Lower lobe of right lung (tissue), 2 donors: ENCODE data around the gene PITPNM2. TPM values are rescaled to one million over a fixed set of nuclear protein-coding genes. Genes with fewer than 3 reads are reported as not detected.

Source experiments
- ATAC-seq, 2 donors: fragments of 200-7000 bp; cut with Tn5 transposase; one replicate each; pipeline ENCODE4 v1.9.1; 2020 to 2022; ENCODE audit warnings: mild to moderate bottlenecking in 2 of 2, moderate library complexity in 2 of 2
- DNase-seq: peaks from one replicate; pipeline ENCODE4 v3.0.0-alpha.2; 2020
- H3K27ac ChIP-seq: fragments of 200-600 bp; one replicate; pipeline ENCODE4 v1.8.0; 2022
- H3K27me3 ChIP-seq: fragments of 200-600 bp; one replicate; pipeline ENCODE4 v1.8.0; 2022; ENCODE audit warnings: low read depth
- H3K36me3 ChIP-seq: fragments of 200-600 bp; one replicate; pipeline ENCODE4 v1.8.0; 2022; ENCODE audit warnings: mild to moderate bottlenecking
- H3K4me1 ChIP-seq: fragments of 200-600 bp; one replicate; pipeline ENCODE4 v1.8.0; 2022
- H3K4me3 ChIP-seq: fragments of 200-600 bp; one replicate; pipeline ENCODE4 v1.8.0; 2022; ENCODE audit warnings: mild to moderate bottlenecking
- H3K9me3 ChIP-seq: fragments of 200-600 bp; one replicate; pipeline ENCODE4 v1.8.0; 2022
- intact Hi-C: fragments of 100-400 bp; cut with DNase I; formaldehyde crosslinking; loops from one replicate; pipeline ENCODE4 v1.11.0; 2022
- total RNA-seq: library from RNA; stranded (reverse); fragmentation: NEBNext Ultra II Directional; extraction: Animal tissue kit (Norgen Biotek cat#: 25700); gene quantifications from one replicate; pipeline ENCODE4 v1.2.1, GENCODE V29; 2021
- TF ChIP-seq, protein P1 (sequence below): fragments of 200-600 bp; IDR thresholded peaks from one replicate; pipeline ENCODE4 v1.8.0; 2022; ENCODE audit warnings: antibody characterized with exemption, mild to moderate bottlenecking
- donor health status: DM: no; HTN: yes; CAD: no; lungs with severe emphysema.

Gene PITPNM2
- total RNA-seq, 1 donor from 2014 or later, result 29.9 TPM

DNA sequence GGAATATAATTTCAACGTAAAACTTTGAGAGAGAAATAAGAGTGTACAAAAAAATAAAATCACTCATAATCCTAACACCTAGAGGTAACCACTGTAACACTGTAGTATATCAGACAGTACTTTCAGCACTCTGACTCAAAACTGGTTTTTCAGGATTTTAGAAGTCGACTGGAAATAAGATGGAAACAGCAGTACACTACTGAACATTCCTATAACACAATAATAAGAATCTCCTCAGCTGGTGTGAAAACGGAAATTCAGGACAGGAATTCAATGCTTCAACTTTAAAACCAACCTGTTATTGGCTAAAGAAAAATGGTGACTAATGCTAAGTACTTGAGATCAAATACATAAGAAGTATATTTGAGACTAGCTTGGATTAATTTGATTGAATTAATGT lies 12.3 kb upstream of the PITPNM2 start:
- peaks cover 9% of the 10 kb centered on the region for H3K4me1 ChIP-seq
- no peak overlapping the region for H3K27ac ChIP-seq
- TF ChIP-seq, protein P1, sequence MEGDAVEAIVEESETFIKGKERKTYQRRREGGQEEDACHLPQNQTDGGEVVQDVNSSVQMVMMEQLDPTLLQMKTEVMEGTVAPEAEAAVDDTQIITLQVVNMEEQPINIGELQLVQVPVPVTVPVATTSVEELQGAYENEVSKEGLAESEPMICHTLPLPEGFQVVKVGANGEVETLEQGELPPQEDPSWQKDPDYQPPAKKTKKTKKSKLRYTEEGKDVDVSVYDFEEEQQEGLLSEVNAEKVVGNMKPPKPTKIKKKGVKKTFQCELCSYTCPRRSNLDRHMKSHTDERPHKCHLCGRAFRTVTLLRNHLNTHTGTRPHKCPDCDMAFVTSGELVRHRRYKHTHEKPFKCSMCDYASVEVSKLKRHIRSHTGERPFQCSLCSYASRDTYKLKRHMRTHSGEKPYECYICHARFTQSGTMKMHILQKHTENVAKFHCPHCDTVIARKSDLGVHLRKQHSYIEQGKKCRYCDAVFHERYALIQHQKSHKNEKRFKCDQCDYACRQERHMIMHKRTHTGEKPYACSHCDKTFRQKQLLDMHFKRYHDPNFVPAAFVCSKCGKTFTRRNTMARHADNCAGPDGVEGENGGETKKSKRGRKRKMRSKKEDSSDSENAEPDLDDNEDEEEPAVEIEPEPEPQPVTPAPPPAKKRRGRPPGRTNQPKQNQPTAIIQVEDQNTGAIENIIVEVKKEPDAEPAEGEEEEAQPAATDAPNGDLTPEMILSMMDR, result no peak
- no peak for DNase-seq
- ATAC-seq, result peak; percentile 83 to 84
- H3K4me3 ChIP-seq, result no peak overlapping the region
- intact Hi-C loops, result no loop called here
- no peaks in the 10 kb centered on the region for H3K9me3 ChIP-seq
- peaks cover 20% of the 10 kb centered on the region for H3K36me3 ChIP-seq
- H3K27me3 ChIP-seq, result no peaks in the 10 kb centered on the region

DNA sequence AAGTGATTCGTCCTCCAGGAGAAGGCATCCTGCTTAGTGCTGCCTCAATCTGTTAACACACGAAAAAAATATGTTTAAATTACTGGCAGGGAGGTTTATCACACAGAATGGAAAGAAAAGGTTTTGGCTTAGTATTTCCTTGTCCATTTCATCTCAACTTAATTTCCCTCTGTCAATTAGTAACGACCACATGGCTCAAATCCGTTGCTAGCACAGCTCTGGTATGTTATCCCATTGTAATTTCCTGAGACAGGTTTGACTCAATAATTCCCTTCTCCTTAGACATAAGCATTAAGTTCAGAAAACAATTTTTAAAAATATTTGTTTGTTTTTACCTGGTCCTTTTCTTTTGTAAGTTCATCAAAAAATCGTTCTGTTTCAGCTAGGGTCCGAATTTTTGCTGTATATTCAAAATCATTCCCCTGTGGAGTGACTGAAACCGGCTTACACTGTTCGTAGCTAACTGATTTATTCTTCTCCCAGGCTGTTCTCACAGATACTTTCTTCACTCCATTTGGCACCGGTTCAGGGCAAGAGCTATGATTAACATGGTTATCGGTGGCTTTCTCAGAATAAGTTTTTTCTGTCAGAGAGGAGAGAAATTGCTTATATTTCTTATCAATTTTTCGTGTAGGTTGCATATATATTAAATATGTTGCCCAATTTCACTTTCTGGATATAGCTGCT lies 10.1 kb upstream of the PITPNM2 start:
- TF ChIP-seq, protein P1, result no peak
- DNase-seq, result no peak
- H3K27ac ChIP-seq, result no peak overlapping the region

DNA sequence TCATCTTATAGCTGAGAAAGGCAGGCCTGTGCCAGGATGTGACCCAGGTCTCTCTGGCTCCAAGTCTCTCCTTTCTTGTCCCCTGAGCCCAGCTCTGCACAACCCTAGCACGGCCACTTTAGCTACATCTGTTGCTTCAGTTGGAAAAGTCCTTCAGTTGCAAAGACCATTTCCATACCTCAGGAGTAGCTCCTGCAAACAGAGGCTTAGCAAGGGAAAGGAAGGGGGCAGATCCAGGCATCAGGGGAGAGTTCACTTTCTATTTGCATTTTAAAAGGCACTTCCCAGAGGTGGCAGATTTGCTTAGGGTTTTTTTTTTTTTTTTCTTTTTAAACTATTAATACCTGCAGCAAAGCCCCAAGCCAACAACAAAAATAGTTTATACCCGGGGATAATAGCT lies 3.0 kb upstream of the PITPNM2 start:
- TF ChIP-seq, protein P1, result no peak
- DNase-seq, result no peak
- intact Hi-C loops, result no loop called here
- ATAC-seq, result no peak
- Histone ChIP-seq H3K9me3 (no peaks in the 10 kb centered on the region), H3K27ac (no peak overlapping the region), H3K4me3 (no peak overlapping the region), H3K27me3 (no peaks in the 10 kb centered on the region), H3K36me3 (peaks cover 3% of the 10 kb centered on the region), H3K4me1 (peaks cover 24% of the 10 kb centered on the region)

More for the DNA sequence above, 10.1 kb upstream of the PITPNM2 start:
- H3K27me3 ChIP-seq, result no peaks in the 10 kb centered on the region
- intact Hi-C loops, result no loop called here
- H3K36me3 ChIP-seq, result peaks cover 16% of the 10 kb centered on the region
- H3K9me3 ChIP-seq, result no peaks in the 10 kb centered on the region
- no peak for ATAC-seq
- H3K4me1 ChIP-seq, result peaks cover 9% of the 10 kb centered on the region
- H3K4me3 ChIP-seq, result no peak overlapping the region

DNA sequence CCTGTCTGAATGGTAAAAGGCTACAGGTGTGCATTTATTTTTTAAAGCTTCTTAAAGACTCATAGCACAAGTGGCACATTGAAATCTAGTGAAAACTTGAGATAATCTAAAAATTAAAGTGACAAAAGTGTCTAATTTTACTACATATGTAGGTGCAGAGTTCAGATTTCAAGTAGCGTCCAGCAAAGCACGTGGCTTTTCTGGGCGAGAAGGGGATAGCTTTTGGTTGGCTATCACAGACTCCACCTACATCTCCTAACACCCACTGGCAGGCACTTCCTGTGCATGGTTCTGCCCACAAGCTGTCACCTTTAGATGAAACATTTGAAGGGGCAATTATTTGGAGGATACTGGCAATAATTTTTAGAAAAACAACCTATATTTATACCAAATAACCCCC lies 1.9 kb upstream of the PITPNM2 start:
- no peaks in the 10 kb centered on the region for H3K27me3 ChIP-seq
- peaks cover 28% of the 10 kb centered on the region for H3K4me1 ChIP-seq
- intact Hi-C loops, result no loop called here
- ATAC-seq, result no peak
- DNase-seq, result no peak
- no peak overlapping the region for H3K4me3 ChIP-seq
- peaks cover 3% of the 10 kb centered on the region for H3K36me3 ChIP-seq
- H3K9me3 ChIP-seq, result no peaks in the 10 kb centered on the region
- H3K27ac ChIP-seq, result no peak overlapping the region
- TF ChIP-seq, protein P1, result no peak

DNA sequence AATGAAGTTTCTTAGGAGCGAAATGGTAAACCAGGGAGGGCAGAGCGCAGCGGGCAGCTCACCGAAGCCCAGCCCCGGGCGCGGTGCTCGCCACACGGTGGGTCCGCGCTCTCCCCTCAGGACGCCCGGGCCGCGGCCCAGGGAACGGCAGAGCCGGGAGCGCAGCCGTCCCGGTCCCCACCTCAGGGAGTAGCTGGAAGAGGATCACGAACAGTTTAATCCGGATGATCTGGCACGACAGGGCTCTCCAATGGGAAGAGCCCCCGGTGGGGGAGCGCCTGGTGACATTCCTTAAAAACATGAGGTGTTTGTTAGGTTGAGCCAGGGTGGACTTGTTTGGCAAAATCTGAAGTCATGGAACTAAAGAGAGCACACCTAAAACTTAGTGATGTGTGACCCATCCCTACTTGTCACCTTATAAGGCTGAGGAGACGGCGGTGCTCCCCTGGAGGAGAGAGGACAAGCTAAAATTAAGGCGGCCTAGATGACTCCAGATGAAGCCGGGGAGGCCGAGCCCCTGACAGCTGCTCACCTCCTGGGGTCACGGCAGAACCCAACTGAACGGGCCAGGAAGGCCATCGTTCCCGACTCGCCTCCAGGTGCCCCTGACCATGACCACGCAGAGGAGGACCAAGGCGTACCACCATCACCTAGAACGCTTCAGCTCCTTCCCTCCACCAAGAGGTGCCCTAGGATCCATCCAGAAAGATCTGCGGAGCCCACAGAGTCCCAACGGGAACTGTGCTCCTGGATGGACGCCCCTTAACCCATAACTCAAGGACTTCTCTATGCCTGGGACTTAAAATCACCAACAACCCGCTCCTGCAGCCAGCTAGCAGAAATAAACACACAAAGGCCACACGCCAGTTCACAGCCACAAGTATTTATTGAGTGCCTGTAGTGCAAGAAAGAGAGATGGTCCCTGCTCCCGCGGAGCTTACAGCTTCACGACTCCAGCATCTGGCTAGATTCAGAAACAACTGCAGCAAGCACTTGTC lies 866 bp upstream of the PITPNM2 start:
- no peaks in the 10 kb centered on the region for H3K9me3 ChIP-seq
- intact Hi-C loops, result no loop called here
- DNase-seq, result no peak

More for the DNA sequence above, 866 bp upstream of the PITPNM2 start:
- peak; percentile 43 to 65 for ATAC-seq
- peak overlapping the region; percentile 81 for H3K4me3 ChIP-seq
- peak overlapping the region; percentile 87 for H3K27ac ChIP-seq
- no peaks in the 10 kb centered on the region for H3K27me3 ChIP-seq
- H3K36me3 ChIP-seq, result peaks cover 2% of the 10 kb centered on the region
- TF ChIP-seq, protein P1, result no peak
- peaks cover 28% of the 10 kb centered on the region for H3K4me1 ChIP-seq
